Osteocyte (in vitro differentiated cells): ENCODE measurements around the gene GRIPAP1. TPM values are rescaled to one million over a fixed set of nuclear protein-coding genes. Genes with fewer than 3 reads are reported as not detected.
A peak's percentile ranks its signal among the peaks of the same experiment; 100 is the strongest.

Source experiments
- DNase-seq: peaks from one replicate; pipeline ENCODE4 v3.0.0; 2021; ENCODE audit warnings: mixed read lengths; ENCODE audit not compliant: unreplicated experiment; ENCODE audit errors: extremely low spot score
- H3K27ac Mint-ChIP-seq: one replicate; pipeline ENCODE4 v1.8.0; 2021; ENCODE audit warnings: mild to moderate bottlenecking, mixed read lengths; ENCODE audit not compliant: unreplicated experiment
- H3K27me3 Mint-ChIP-seq: one replicate; pipeline ENCODE4 v1.8.0; 2021; ENCODE audit warnings: mixed read lengths; ENCODE audit not compliant: unreplicated experiment
- H3K36me3 Mint-ChIP-seq: one replicate; pipeline ENCODE4 v1.8.0; 2021; ENCODE audit warnings: mixed read lengths; ENCODE audit not compliant: unreplicated experiment
- H3K4me1 Mint-ChIP-seq: one replicate; pipeline ENCODE4 v1.8.0; 2021; ENCODE audit warnings: mixed read lengths; ENCODE audit not compliant: unreplicated experiment
- H3K4me3 Mint-ChIP-seq: one replicate; pipeline ENCODE4 v1.8.0; 2021; ENCODE audit warnings: mild to moderate bottlenecking, moderate library complexity, mixed read lengths; ENCODE audit not compliant: unreplicated experiment
- H3K9me3 Mint-ChIP-seq: one replicate; pipeline ENCODE4 v1.8.0; 2021; ENCODE audit warnings: mixed read lengths; ENCODE audit not compliant: unreplicated experiment
- total RNA-seq: library from RNA; stranded (reverse); gene quantifications from 2 replicates; pipeline ENCODE4 v1.2.1, GENCODE V29; 2021
- TF ChIP-seq, protein P1 (sequence below): fragments of 200-600 bp; sonication (generic); IDR thresholded peaks from 2 replicates; pipeline ENCODE4 v1.5.0; 2021; ENCODE audit warnings: antibody characterized with exemption, mild to moderate bottlenecking, moderate library complexity

GRIPAP1 gene
- total RNA-seq, 1 donor from 2014 or later: 48.5 TPM

DNA sequence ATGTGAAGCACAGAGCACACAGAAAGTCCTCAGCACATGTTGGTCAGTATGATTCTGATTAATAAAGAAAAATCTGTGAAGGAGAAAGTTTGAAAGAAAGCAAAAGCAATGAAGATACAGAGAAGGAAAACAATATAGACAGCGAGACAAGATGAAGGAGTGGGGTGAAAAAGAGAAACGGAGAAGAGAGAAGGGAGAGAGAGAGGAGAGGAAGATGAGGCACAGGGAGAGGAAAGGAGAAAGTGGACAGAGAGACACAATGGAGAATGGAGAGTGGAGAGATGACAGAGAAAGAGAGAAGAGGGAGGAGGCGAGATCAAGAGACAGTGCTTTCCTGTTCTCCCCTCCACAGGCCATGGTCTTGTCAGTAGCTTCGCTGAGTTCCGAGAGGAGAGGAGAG lies 26.5 kb downstream of the GRIPAP1 start:
- H3K9me3 Mint-ChIP-seq: peaks cover 5% of the 10 kb centered on the region
- no peak overlapping the region for H3K27ac Mint-ChIP-seq
- peaks cover 22% of the 10 kb centered on the region for H3K36me3 Mint-ChIP-seq
- H3K4me1 Mint-ChIP-seq: peaks cover 10% of the 10 kb centered on the region
- H3K4me3 Mint-ChIP-seq: no peak overlapping the region
- no peak for DNase-seq
- H3K27me3 Mint-ChIP-seq: no peaks in the 10 kb centered on the region
- TF ChIP-seq, protein P1, sequence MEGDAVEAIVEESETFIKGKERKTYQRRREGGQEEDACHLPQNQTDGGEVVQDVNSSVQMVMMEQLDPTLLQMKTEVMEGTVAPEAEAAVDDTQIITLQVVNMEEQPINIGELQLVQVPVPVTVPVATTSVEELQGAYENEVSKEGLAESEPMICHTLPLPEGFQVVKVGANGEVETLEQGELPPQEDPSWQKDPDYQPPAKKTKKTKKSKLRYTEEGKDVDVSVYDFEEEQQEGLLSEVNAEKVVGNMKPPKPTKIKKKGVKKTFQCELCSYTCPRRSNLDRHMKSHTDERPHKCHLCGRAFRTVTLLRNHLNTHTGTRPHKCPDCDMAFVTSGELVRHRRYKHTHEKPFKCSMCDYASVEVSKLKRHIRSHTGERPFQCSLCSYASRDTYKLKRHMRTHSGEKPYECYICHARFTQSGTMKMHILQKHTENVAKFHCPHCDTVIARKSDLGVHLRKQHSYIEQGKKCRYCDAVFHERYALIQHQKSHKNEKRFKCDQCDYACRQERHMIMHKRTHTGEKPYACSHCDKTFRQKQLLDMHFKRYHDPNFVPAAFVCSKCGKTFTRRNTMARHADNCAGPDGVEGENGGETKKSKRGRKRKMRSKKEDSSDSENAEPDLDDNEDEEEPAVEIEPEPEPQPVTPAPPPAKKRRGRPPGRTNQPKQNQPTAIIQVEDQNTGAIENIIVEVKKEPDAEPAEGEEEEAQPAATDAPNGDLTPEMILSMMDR: no peak

DNA sequence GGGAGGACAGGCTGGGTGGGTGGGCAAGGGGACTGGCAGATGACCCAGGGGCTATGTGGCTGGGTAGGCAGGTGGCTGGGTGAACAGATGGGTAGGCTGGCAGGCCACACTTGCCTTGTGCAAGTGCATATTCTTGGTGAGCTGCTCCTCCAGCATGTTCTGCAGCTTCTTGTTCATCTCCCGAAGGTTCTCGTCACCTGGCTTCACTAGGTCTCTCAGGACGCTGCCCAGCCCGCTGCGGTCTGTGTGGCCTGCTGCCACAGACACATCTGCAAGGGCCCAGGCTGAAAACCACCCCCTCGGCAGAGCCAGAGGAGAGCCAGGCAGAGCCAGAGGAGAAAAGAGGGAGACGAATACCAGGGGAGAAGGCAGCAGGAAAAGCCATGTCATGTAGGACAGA lies 27.0 kb downstream of the GRIPAP1 start:
- Mint-ChIP-seq H3K4me3 (no peak overlapping the region), H3K9me3 (peaks cover 5% of the 10 kb centered on the region), H3K4me1 (peaks cover 10% of the 10 kb centered on the region), H3K27ac (no peak overlapping the region), H3K27me3 (no peaks in the 10 kb centered on the region), H3K36me3 (peaks cover 20% of the 10 kb centered on the region)
- DNase-seq: no peak
- TF ChIP-seq, protein P1: no peak

DNA sequence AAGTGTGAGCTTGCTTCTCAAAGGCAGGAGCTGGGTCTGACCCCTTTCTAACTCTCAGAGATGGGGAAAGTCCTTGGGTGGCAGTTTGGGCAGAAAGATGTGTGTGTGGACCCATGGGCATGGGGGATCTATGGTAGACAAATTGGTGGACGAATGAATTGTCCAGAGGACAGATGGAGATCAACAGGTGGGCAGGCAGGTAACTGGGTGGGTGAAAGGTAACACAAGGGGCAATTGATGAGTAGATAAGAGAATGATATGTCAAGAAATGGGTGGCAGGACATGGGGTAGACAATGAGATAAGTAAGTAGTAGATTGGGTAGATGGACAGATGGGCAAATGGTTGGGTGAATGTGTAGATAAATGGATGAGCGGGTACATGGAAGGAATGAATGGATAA lies 27.5 kb downstream of the GRIPAP1 start:
- H3K4me3 Mint-ChIP-seq: no peak overlapping the region
- DNase-seq: no peak
- H3K9me3 Mint-ChIP-seq: peaks cover 5% of the 10 kb centered on the region

DNA sequence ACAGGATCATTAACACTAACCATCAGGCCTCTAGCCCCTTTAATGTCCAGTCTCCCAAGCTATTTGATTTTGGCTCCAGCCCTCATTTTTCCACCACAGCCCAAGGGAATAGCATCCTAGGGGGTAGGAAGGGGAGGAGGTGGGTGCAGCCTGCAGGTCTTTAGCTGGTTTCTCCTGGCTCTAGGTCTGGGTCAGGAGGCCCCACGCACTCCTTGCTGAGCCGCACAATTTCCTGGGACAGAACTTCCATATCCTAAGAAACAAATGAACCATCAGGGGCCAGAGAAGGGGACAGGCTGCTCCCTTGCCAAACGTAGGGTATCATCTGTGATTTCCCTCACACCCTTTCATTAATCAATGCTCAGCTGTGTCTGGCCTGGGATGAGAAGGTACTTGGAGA lies 28.0 kb downstream of the GRIPAP1 start:
- Mint-ChIP-seq H3K27me3 (no peaks in the 10 kb centered on the region), H3K9me3 (peaks cover 5% of the 10 kb centered on the region), H3K4me1 (peaks cover 10% of the 10 kb centered on the region), H3K27ac (no peak overlapping the region), H3K4me3 (no peak overlapping the region), H3K36me3 (peaks cover 20% of the 10 kb centered on the region)
- no peak for DNase-seq
- TF ChIP-seq, protein P1: no peak

More for the DNA sequence above, 27.5 kb downstream of the GRIPAP1 start:
- TF ChIP-seq, protein P1: no peak
- Mint-ChIP-seq H3K27me3 (no peaks in the 10 kb centered on the region), H3K36me3 (peaks cover 20% of the 10 kb centered on the region), H3K27ac (no peak overlapping the region), H3K4me1 (peaks cover 10% of the 10 kb centered on the region)

DNA sequence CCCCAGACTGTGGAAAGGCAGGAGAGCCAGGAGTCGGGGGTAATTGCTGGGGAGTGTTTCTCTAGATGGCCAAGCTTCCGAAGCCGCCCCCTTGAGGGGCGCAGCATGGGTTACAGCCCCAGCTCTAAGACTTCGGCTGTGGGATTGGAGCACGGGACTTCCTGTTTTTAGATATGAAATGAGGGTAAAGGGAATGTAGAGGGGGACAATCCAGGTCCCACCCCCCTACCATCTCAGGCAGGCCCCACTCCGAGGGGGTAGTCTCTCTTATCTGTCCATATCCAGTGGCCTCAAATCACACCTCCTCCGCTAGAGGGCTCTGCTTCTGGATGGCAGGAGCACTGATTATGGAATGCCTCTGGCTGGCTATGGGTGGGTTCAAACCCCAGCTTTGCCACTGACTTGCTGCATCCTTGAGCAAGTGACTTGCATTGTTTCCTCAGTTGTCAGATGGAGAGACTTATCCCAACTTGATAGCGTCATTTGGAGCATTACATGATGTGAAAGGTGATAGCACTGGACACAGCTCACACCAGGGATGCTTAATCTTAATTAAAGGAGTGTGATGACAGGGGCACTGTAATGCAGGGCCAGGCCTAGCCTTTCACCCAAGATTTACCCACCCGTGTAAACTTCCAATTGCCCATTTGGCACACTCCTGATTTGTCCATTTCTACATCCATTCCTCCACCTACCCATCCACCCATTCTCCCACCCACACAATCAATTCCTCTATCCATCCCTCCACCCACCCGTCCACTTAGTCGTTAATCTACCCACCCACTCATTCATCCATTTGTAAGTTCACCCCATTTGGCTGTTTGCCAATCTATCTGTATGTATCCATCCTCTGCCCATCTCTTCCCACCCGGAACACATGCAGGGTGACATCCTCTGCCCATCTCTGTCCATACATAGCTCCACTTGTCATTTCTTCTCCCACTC lies 29.6 kb downstream of the GRIPAP1 start:
- Mint-ChIP-seq H3K27me3 (no peaks in the 10 kb centered on the region), H3K27ac (peak overlapping the region; percentile 63), H3K4me1 (peaks cover 13% of the 10 kb centered on the region), H3K9me3 (peaks cover 5% of the 10 kb centered on the region), H3K36me3 (peaks cover 10% of the 10 kb centered on the region), H3K4me3 (peak overlapping the region; percentile 63)
- TF ChIP-seq, protein P1: peak; percentile 55
- DNase-seq: no peak
